Choroid plexus epithelial cell (primary cell): Measurements from ENCODE around the gene ACKR2.
A peak's percentile ranks its signal among the peaks of the same experiment; 100 is the strongest.

Experiments used
- DNase-seq: peaks from one replicate; pipeline ENCODE4 v3.0.0-alpha.2; 2010; ENCODE audit warnings: low read depth
- H3K4me3 ChIP-seq: 2 replicates; pipeline ENCODE4 v1.5.1; 2011; ENCODE audit warnings: low read depth, mild to moderate bottlenecking, control low read depth, low read length, moderate library complexity
- CTCF ChIP-seq: conservative IDR thresholded peaks from 2 replicates; pipeline ENCODE4 v1.5.1; 2011; ENCODE audit warnings: low read depth, mild to moderate bottlenecking, control low read depth, inconsistent platforms, low read length, moderate library complexity

Gene ACKR2

GRCh38 chr3:42839616-42840015 lies 30.4 kb downstream of the ACKR2 start:
- H3K4me3 ChIP-seq: no peak overlapping the region
- peak; percentile 87 for DNase-seq
- TF ChIP-seq CTCF: peak; percentile 82

GRCh38 chr3:42841332-42841731 lies 32.1 kb downstream of the ACKR2 start:
- H3K4me3 ChIP-seq: no peak overlapping the region
- DNase-seq: no peak
- no peak for TF ChIP-seq CTCF

- no peak for DNase-seq
- H3K4me3 ChIP-seq: no peak overlapping the region
- TF ChIP-seq CTCF: no peak
Measured at GRCh38 chr3:42843713-42844411, 34.6 kb downstream of the ACKR2 start.

- no peak for DNase-seq
- no peak for TF ChIP-seq CTCF
- H3K4me3 ChIP-seq: no peak overlapping the region
Measured at GRCh38 chr3:42844412-42844713, 35.1 kb downstream of the ACKR2 start.

- TF ChIP-seq CTCF: no peak
- H3K4me3 ChIP-seq: no peak overlapping the region
- DNase-seq: no peak
Measured at GRCh38 chr3:42844815-42845214, 35.6 kb downstream of the ACKR2 start.

- no peak for TF ChIP-seq CTCF
- H3K4me3 ChIP-seq: no peak overlapping the region
- DNase-seq: no peak
Measured at GRCh38 chr3:42846685-42847522, 37.7 kb downstream of the ACKR2 start.

GRCh38 chr3:42847731-42848130 lies 38.5 kb downstream of the ACKR2 start:
- DNase-seq: no peak
- no peak overlapping the region for H3K4me3 ChIP-seq
- TF ChIP-seq CTCF: no peak
